ENCODE results near the gene AGR2.

DNA sequence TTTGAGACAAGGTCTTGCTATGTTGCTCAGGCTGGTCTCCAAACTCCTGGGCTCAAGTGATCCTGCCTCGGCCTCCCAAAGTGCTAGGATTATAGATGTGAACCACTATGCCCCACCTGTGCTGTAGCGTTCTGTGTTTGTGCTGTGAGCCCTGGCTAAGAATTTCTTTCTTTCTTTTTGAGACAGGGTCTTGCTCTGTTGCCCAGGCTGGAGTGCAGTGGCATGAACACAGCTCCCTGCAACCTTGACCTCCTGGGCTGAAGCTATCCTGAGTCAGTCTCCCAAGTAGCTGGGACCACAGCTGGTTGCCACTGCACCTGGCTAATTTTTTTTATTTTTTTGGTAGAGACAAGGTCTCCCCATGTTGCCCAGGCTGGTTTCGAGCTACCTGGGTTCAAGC lies 39.9 kb downstream of the AGR2 start:
- TF ChIP-seq, protein P1, sequence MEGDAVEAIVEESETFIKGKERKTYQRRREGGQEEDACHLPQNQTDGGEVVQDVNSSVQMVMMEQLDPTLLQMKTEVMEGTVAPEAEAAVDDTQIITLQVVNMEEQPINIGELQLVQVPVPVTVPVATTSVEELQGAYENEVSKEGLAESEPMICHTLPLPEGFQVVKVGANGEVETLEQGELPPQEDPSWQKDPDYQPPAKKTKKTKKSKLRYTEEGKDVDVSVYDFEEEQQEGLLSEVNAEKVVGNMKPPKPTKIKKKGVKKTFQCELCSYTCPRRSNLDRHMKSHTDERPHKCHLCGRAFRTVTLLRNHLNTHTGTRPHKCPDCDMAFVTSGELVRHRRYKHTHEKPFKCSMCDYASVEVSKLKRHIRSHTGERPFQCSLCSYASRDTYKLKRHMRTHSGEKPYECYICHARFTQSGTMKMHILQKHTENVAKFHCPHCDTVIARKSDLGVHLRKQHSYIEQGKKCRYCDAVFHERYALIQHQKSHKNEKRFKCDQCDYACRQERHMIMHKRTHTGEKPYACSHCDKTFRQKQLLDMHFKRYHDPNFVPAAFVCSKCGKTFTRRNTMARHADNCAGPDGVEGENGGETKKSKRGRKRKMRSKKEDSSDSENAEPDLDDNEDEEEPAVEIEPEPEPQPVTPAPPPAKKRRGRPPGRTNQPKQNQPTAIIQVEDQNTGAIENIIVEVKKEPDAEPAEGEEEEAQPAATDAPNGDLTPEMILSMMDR (conservative IDR thresholded peaks at IDR 0.05; ENCODE audit: low read depth, low read length) = no peak
- no peak for TF ChIP-seq EZH2phosphoT487 (IDR thresholded peaks at IDR 0.05; ENCODE audit: borderline replicate concordance, low read length)
